Measurements from ENCODE around the gene EDC4.

EDC4 gene

GRCh38 chr16:67893743-67894399 is 21.0 kb downstream of the EDC4 start:
- in situ Hi-C loops (cut with HindIII; ENCODE audit: low sequenced_read_pairs), result no loop called here

GRCh38 chr16:67897231-67897630 is 24.4 kb downstream of the EDC4 start:
- in situ Hi-C loops (cut with HindIII; ENCODE audit: low sequenced_read_pairs), result no loop called here

- in situ Hi-C loops (cut with HindIII; ENCODE audit: low sequenced_read_pairs), result loop anchor here (25.0 kb wide), 1 partner anchor 111 kb away; the partner anchor contains the start of genes DDX28, DPEP2NB and DUS2
These were observed 28.9 kb downstream of the EDC4 start for GRCh38 chr16:67901734-67902133.

- in situ Hi-C loops (cut with HindIII; ENCODE audit: low sequenced_read_pairs), result loop anchor here (25.0 kb wide), 1 partner anchor 109 kb away; the partner anchor contains the start of genes DDX28, DPEP2NB and DUS2
These were observed 30.0 kb downstream of the EDC4 start for GRCh38 chr16:67902831-67903230.

- in situ Hi-C loops (cut with HindIII; ENCODE audit: low sequenced_read_pairs), result loop anchor here (25.0 kb wide), 1 partner anchor 105 kb away; the partner anchor contains the start of genes DDX28, DPEP2NB and DUS2
These were observed 34.7 kb downstream of the EDC4 start for GRCh38 chr16:67907397-67908180.

GRCh38 chr16:67909056-67909742 is 36.3 kb downstream of the EDC4 start:
- in situ Hi-C loops (cut with HindIII; ENCODE audit: low sequenced_read_pairs), result loop anchor here (25.0 kb wide), 1 partner anchor 103 kb away; the partner anchor contains the start of genes DDX28, DPEP2NB and DUS2

- in situ Hi-C loops (cut with HindIII; ENCODE audit: low sequenced_read_pairs), result loop anchor here (25.0 kb wide), 1 partner anchor 102 kb away; the partner anchor contains the start of genes DDX28, DPEP2NB and DUS2
These were observed 37.3 kb downstream of the EDC4 start for GRCh38 chr16:67910158-67910557.

GRCh38 chr16:67914758-67915495 is 42.1 kb downstream of the EDC4 start:
- in situ Hi-C loops (cut with HindIII; ENCODE audit: low sequenced_read_pairs), result loop anchor here (25.0 kb wide), 1 partner anchor 97 kb away; the partner anchor contains the start of genes DDX28, DPEP2NB and DUS2

- in situ Hi-C loops (cut with HindIII; ENCODE audit: low sequenced_read_pairs), result loop anchor here (25.0 kb wide), 1 partner anchor 97 kb away; the partner anchor contains the start of genes DDX28, DPEP2NB and DUS2
These were observed 42.6 kb downstream of the EDC4 start for GRCh38 chr16:67915496-67915769.

GRCh38 chr16:67915831-67916723 is 43.2 kb downstream of the EDC4 start:
- in situ Hi-C loops (cut with HindIII; ENCODE audit: low sequenced_read_pairs), result loop anchor here (25.0 kb wide), 1 partner anchor 96 kb away; the partner anchor contains the start of genes DDX28, DPEP2NB and DUS2

- in situ Hi-C loops (cut with HindIII; ENCODE audit: low sequenced_read_pairs), result loop anchor here (25.0 kb wide), 1 partner anchor 95 kb away; the partner anchor contains the start of genes DDX28, DPEP2NB and DUS2
These were observed 44.4 kb downstream of the EDC4 start for GRCh38 chr16:67917140-67917851.

- in situ Hi-C loops (cut with HindIII; ENCODE audit: low sequenced_read_pairs), result loop anchor here (25.0 kb wide), 1 partner anchor 94 kb away; the partner anchor contains the start of genes DDX28, DPEP2NB and DUS2
These were observed 45.0 kb downstream of the EDC4 start for GRCh38 chr16:67917852-67918236.

GRCh38 chr16:67919622-67920221 is 46.9 kb downstream of the EDC4 start:
- in situ Hi-C loops (cut with HindIII; ENCODE audit: low sequenced_read_pairs), result loop anchor here (25.0 kb wide), 1 partner anchor 93 kb away; the partner anchor contains the start of genes DDX28, DPEP2NB and DUS2

GRCh38 chr16:67922221-67922620 is 49.4 kb downstream of the EDC4 start:
- in situ Hi-C loops (cut with HindIII; ENCODE audit: low sequenced_read_pairs), result loop anchor here (25.0 kb wide), 1 partner anchor 90 kb away; the partner anchor contains the start of genes DDX28, DPEP2NB and DUS2

- in situ Hi-C loops (cut with HindIII; ENCODE audit: low sequenced_read_pairs), result loop anchor here (25.0 kb wide), 1 partner anchor 90 kb away; the partner anchor contains the start of genes DDX28, DPEP2NB and DUS2
These were observed 49.9 kb downstream of the EDC4 start for GRCh38 chr16:67922740-67923139.

- in situ Hi-C loops (cut with HindIII; ENCODE audit: low sequenced_read_pairs), result loop anchor here (25.0 kb wide), 1 partner anchor 89 kb away; the partner anchor contains the start of genes DDX28, DPEP2NB and DUS2
These were observed 50.7 kb downstream of the EDC4 start for GRCh38 chr16:67923414-67924116.

Data from DLD1 (cell line).